Hippocampal formation (tissue), 2 donors: ENCODE results near the gene DTX3L.

Experiments used
- DNase-seq, 2 donors: peaks; one replicate each; lab custom pipeline; 2025; lab: John Stamatoyannopoulos, UW

The DTX3L gene

GRCh38 chr3:122564155-122564912 is at the start of gene DTX3L, which contains the start of gene PARP9:
TSS of gene DTX3L (plus strand) at chr3:122564338. CDS start at chr3:122564427, 89 bp downstream.
TSS of gene PARP9 (minus strand) at chr3:122564300. CDS start at chr3:122559620, 4,680 bp downstream.
- peak; percentile 14 to 72 for DNase-seq

GRCh38 chr3:122515020-122515468 is 49.1 kb upstream of the DTX3L start:
- no peak for DNase-seq

GRCh38 chr3:122515870-122516269 is 48.3 kb upstream of the DTX3L start:
- DNase-seq, result no peak

- DNase-seq, result no peak
Observed at GRCh38 chr3:122516846-122517360, 47.2 kb upstream of the DTX3L start.

- DNase-seq, result no peak
Observed at GRCh38 chr3:122519693-122520092, 44.4 kb upstream of the DTX3L start.

GRCh38 chr3:122520861-122521260 is 43.3 kb upstream of the DTX3L start:
- DNase-seq, result no peak

GRCh38 chr3:122523317-122523716 is 40.8 kb upstream of the DTX3L start:
- no peak for DNase-seq

GRCh38 chr3:122530164-122530563 is 34.0 kb upstream of the DTX3L start:
- DNase-seq, result no peak

GRCh38 chr3:122533480-122533879 is 30.7 kb upstream of the DTX3L start:
- DNase-seq, result no peak

- no peak for DNase-seq
Observed at GRCh38 chr3:122533931-122534334, 30.2 kb upstream of the DTX3L start.

- no peak for DNase-seq
Observed at GRCh38 chr3:122535964-122536631, 28.0 kb upstream of the DTX3L start.

GRCh38 chr3:122536632-122537001 is 27.5 kb upstream of the DTX3L start:
- no peak for DNase-seq

- no peak for DNase-seq
Observed at GRCh38 chr3:122538956-122539490, 25.1 kb upstream of the DTX3L start.

- DNase-seq, result no peak
Observed at GRCh38 chr3:122546151-122546550, 18.0 kb upstream of the DTX3L start.

- DNase-seq, result no peak
Observed at GRCh38 chr3:122548076-122548475, 16.1 kb upstream of the DTX3L start.

GRCh38 chr3:122548619-122549018 is 15.5 kb upstream of the DTX3L start:
- DNase-seq, result no peak

- DNase-seq, result no peak
Observed at GRCh38 chr3:122553171-122553570, 11.0 kb upstream of the DTX3L start.

GRCh38 chr3:122555275-122556071 is 8.7 kb upstream of the DTX3L start:
- DNase-seq, result no peak

- DNase-seq, result no peak
Observed at GRCh38 chr3:122557356-122557755, 6.8 kb upstream of the DTX3L start.

- no peak for DNase-seq
Observed at GRCh38 chr3:122558605-122559004, 5.5 kb upstream of the DTX3L start.

GRCh38 chr3:122559906-122560305 is 4.2 kb upstream of the DTX3L start:
- DNase-seq, result no peak

- peak in 1 of 2 donors; percentile 3 for DNase-seq
Observed at GRCh38 chr3:122560680-122561079, 3.5 kb upstream of the DTX3L start.
